Activated gamma-delta T cell (primary cell): ENCODE data around the gene ACAD9.

Experiments
- DNase-seq: peaks from one replicate; lab custom pipeline; 2025; lab: John Stamatoyannopoulos, UW

The ACAD9 gene

DNA sequence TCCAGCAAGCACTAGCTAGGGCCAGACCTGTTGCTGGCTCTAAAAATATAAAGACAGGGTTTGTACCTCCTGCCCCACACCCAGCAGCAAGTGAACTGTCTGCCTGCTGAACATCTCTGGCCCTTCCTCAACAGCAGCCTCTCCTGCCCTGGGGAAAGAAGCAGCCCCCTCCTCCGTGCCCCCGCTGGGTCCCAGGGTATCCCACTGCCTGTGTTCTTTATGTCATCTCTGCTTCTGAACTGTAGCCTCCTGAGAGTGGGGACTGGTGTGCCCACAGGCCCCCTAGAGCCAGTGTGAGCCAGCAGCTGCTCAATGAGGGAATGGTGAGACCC, 54.5 kb downstream of the ACAD9 start:
- DNase-seq: no peak

- no peak for DNase-seq
Observed at GRCh38 chr3:128935922-128936321, 56.5 kb downstream of the ACAD9 start.

GRCh38 chr3:128936341-128936740, 56.9 kb downstream of the ACAD9 start:
- DNase-seq: no peak

GRCh38 chr3:128940252-128940651, 60.8 kb downstream of the ACAD9 start:
- no peak for DNase-seq

GRCh38 chr3:128942161-128942952, 62.9 kb downstream of the ACAD9 start:
- DNase-seq: no peak

DNA sequence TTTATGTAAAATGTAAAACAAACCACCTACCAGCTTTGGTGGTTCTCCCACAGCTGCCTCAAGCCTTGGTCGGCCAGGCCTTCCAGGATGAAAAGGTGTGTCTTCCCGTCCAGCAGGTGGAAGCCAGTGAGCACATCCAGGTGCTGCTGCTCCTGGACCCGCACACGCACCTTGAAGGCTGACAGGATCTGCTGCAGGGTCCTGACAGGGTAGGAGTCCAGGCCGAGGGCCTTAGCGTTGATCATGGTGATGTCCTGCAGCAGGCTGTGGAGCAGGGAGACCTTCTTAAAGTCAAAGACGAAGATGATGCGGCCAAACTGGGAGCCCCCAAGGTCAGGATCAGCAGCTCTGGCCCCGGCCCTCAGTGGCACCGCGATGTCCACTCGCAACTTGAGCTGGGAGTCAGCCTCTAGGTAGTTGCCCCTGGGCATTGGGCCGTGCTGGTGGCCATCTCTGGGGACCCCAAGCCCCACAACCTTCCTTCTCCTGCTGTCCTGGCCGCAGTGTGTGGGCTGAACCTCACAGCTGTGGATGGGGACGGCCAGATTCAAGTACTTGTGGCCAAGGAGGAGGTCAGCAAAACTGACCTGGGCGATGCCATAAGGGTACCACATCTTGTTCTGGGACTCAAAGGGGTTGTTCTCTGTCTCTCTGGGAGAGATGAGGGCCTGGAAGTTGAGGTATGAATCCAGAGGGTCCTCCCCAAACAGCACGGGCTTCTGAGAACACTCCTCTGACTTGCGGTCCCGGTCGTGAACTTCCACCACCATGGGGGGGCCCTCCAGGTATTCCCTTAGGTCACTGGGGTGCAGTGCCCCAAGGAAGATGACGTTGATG, 65.8 kb downstream of the ACAD9 start:
- no peak for DNase-seq

GRCh38 chr3:128945878-128946175, 66.4 kb downstream of the ACAD9 start:
- DNase-seq: no peak

- DNase-seq: no peak
Observed at GRCh38 chr3:128946411-128946810, 67.0 kb downstream of the ACAD9 start.

- no peak for DNase-seq
Observed at GRCh38 chr3:128949158-128949557, 69.7 kb downstream of the ACAD9 start.

- no peak for DNase-seq
Observed at GRCh38 chr3:128950223-128950938, 71.0 kb downstream of the ACAD9 start.

DNA sequence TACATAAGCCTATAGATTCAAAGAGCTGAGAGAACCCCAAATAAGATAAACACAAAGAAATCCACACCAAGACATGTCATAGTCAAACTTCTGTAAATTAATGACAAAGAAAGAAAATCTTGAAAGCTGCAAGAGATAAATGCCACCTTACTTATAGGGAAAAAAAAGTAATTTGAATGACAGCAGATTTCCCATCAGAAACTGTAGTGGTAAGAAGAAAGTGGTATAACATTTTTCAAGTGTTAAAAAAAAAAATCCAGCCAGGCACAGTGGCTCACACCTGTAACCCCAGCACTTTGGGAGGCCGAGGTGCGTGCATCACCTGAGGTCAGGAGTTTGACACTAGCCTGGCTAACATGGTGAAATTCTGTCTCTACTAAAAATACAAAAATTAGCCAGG, 77.0 kb downstream of the ACAD9 start:
- DNase-seq: no peak
